Chondrocyte (in vitro differentiated cells): Measurements from ENCODE around the gene SYTL3. TPM values are rescaled to one million over a fixed set of nuclear protein-coding genes. Genes with fewer than 3 reads are reported as not detected.

ENCODE experiments used
- DNase-seq: peaks from one replicate; pipeline ENCODE4 v3.0.0; 2021; ENCODE audit warnings: mixed read lengths, low spot score
- H3K27ac Mint-ChIP-seq: one replicate; pipeline ENCODE4 v1.8.0; 2021; ENCODE audit warnings: mild to moderate bottlenecking, moderate library complexity, mixed read lengths; ENCODE audit not compliant: unreplicated experiment
- H3K27me3 Mint-ChIP-seq: 2 replicates; pipeline ENCODE4 v1.8.0; 2021; ENCODE audit warnings: low read depth, mixed read lengths
- H3K36me3 Mint-ChIP-seq: 2 replicates; pipeline ENCODE4 v1.8.0; 2021; ENCODE audit warnings: low read depth, mixed read lengths
- H3K4me1 Mint-ChIP-seq: 2 replicates; pipeline ENCODE4 v1.8.0; 2021; ENCODE audit warnings: low read depth, mild to moderate bottlenecking, mixed read lengths
- H3K4me3 Mint-ChIP-seq: one replicate; pipeline ENCODE4 v1.8.0; 2021; ENCODE audit warnings: mild to moderate bottlenecking, moderate library complexity, mixed read lengths; ENCODE audit not compliant: unreplicated experiment
- H3K9me3 Mint-ChIP-seq: 2 replicates; pipeline ENCODE4 v1.8.0; 2021; ENCODE audit warnings: low read depth, mixed read lengths
- CTCF ChIP-seq: fragments of 200-600 bp; sonication (generic); IDR thresholded peaks from 2 replicates; pipeline ENCODE4 v1.5.0; 2021; ENCODE audit warnings: antibody characterized with exemption, mild to moderate bottlenecking, moderate library complexity
- total RNA-seq: library from RNA; stranded (reverse); gene quantifications from 3 replicates; pipeline ENCODE4 v1.2.1, GENCODE V29; 2021

SYTL3 gene
- total RNA-seq, 1 donor from 2014 or later: 1.4 TPM

- Mint-ChIP-seq H3K9me3 (no peaks in the 10 kb centered on the region), H3K27me3 (no peaks in the 10 kb centered on the region), H3K27ac (peak overlapping the region; percentile 96), H3K36me3 (peaks cover 14% of the 10 kb centered on the region), H3K4me3 (peak overlapping the region; percentile 96), H3K4me1 (peaks cover 68% of the 10 kb centered on the region)
- no peak for TF ChIP-seq CTCF
- no peak for DNase-seq
These were observed 7.7 kb upstream of the SYTL3 start for GRCh38 chr6:158642097-158642601.

GRCh38 chr6:158643836-158644230 is 6.0 kb upstream of the SYTL3 start:
- DNase-seq: no peak
- Mint-ChIP-seq H3K9me3 (no peaks in the 10 kb centered on the region), H3K4me3 (peak overlapping the region; percentile 96), H3K36me3 (peaks cover 11% of the 10 kb centered on the region), H3K27me3 (no peaks in the 10 kb centered on the region), H3K27ac (peak overlapping the region; percentile 96), H3K4me1 (peaks cover 73% of the 10 kb centered on the region)
- no peak for TF ChIP-seq CTCF

- H3K9me3 Mint-ChIP-seq: no peaks in the 10 kb centered on the region
- H3K4me1 Mint-ChIP-seq: peaks cover 73% of the 10 kb centered on the region
- DNase-seq: peak; percentile 97
- H3K27ac Mint-ChIP-seq: peak within 1 kb of the TSS; percentile 96
- H3K4me3 Mint-ChIP-seq: peak within 1 kb of the TSS; percentile 96
- no peaks in the 10 kb centered on the region for H3K27me3 Mint-ChIP-seq
- H3K36me3 Mint-ChIP-seq: peaks cover 11% of the 10 kb centered on the region
- peak; percentile 7 for TF ChIP-seq CTCF
These were observed 5.4 kb upstream of the SYTL3 start, which contains the start of gene DYNLT1 for GRCh38 chr6:158644231-158645063. TSS of gene DYNLT1 (minus strand) at chr6:158644743. CDS start at chr6:158644708, 35 bp downstream.

GRCh38 chr6:158645064-158646022 is 4.5 kb upstream of the SYTL3 start:
- no peak for TF ChIP-seq CTCF
- no peak for DNase-seq
- Mint-ChIP-seq H3K4me1 (peaks cover 69% of the 10 kb centered on the region), H3K36me3 (peaks cover 7% of the 10 kb centered on the region), H3K4me3 (peak overlapping the region; percentile 87), H3K27me3 (no peaks in the 10 kb centered on the region), H3K9me3 (no peaks in the 10 kb centered on the region), H3K27ac (peak overlapping the region; percentile 95)
